Mucosa of rectum (tissue), 2 donors: ENCODE results near the gene ZNF432.
A peak's percentile ranks its signal among the peaks of the same experiment; 100 is the strongest.
"Not testable (repeated sequence)": the region's sequence is repeated elsewhere in the genome, so short reads cannot be mapped to it uniquely, and the experiment has no call there.

ENCODE experiments used
- H3K27ac ChIP-seq, 2 donors: one replicate each; pipeline ENCODE4 v1.7.0; 2013; ENCODE audit warnings: inconsistent platforms in 2 of 2, low read depth in 2 of 2, low read length in 2 of 2
- H3K27me3 ChIP-seq, 2 donors: one replicate each; pipeline ENCODE4 v1.7.0; 2013; ENCODE audit warnings: low read length in 2 of 2; ENCODE audit not compliant: control insufficient read depth in 2 of 2, insufficient read depth in 2 of 2
- H3K36me3 ChIP-seq, 2 donors: one replicate each; pipeline ENCODE4 v1.7.0; 2013; ENCODE audit warnings: low read length in 2 of 2; ENCODE audit not compliant: control insufficient read depth in 2 of 2, insufficient read depth in 2 of 2
- H3K4me1 ChIP-seq, 2 donors: one replicate each; pipeline ENCODE4 v1.7.0; 2013; ENCODE audit warnings: low read length in 2 of 2, mild to moderate bottlenecking in 1 of 2; ENCODE audit not compliant: control insufficient read depth in 2 of 2, insufficient read depth in 2 of 2
- H3K4me3 ChIP-seq, 2 donors: one replicate each; pipeline ENCODE4 v1.7.0; 2013; ENCODE audit warnings: low read length in 2 of 2
- H3K9ac ChIP-seq, 2 donors: one replicate each; pipeline ENCODE4 v1.7.0; 2013; ENCODE audit warnings: low read length in 2 of 2, low read depth in 1 of 2, mild to moderate bottlenecking in 1 of 2
- H3K9me3 ChIP-seq, 2 donors: one replicate each; pipeline ENCODE4 v1.7.0; 2013; ENCODE audit warnings: low read length in 2 of 2; ENCODE audit not compliant: control insufficient read depth in 2 of 2
- donor health status: healthy.
- donor health status: Normal muscosa, but diverticular disease.

The ZNF432 gene

GRCh38 chr19:52048555-52049501 lies at the start of gene ZNF432:
TSS of gene ZNF432 (minus strand) at chr19:52048838. CDS start at chr19:52046868, 1,970 bp downstream.
- Histone ChIP-seq H3K4me1 (no peaks in the 10 kb centered on the region), H3K9ac (peak within 1 kb of the TSS; percentile 65 to 95), H3K27me3 (no peaks in the 10 kb centered on the region), H3K9me3 (peaks cover 5% of the 10 kb centered on the region in 2 donors), H3K27ac (peak within 1 kb of the TSS; percentile 89 to 94), H3K4me3 (peak within 1 kb of the TSS; percentile 87 to 97), H3K36me3 (peaks cover 9 to 21% of the 10 kb centered on the region in 2 donors)

- H3K9me3 ChIP-seq, H3K27ac ChIP-seq, H3K4me1 ChIP-seq, H3K9ac ChIP-seq, H3K27me3 ChIP-seq: not testable (repeated sequence)
- Histone ChIP-seq H3K4me3 (peak overlapping the region in 1 of 2 donors; percentile 88), H3K36me3 (peaks cover 5 to 14% of the 10 kb centered on the region in 2 donors)
Observed at GRCh38 chr19:52096416-52096815, 47.8 kb upstream of the ZNF432 start.

GRCh38 chr19:52095172-52096014 lies 46.8 kb upstream of the ZNF432 start, which contains the start of gene ZNF841:
TSS of gene ZNF841 (minus strand) at chr19:52095765. CDS start at chr19:52084801, 10,964 bp downstream.
- H3K9ac ChIP-seq = peak within 1 kb of the TSS; percentile 78 to 88
- H3K27me3 ChIP-seq = no peaks in the 10 kb centered on the region
- H3K4me3 ChIP-seq = peak within 1 kb of the TSS; percentile 88 to 100
- H3K4me1 ChIP-seq = peaks cover 0 to 6% of the 10 kb centered on the region in 2 donors
- H3K36me3 ChIP-seq = peaks cover 5 to 19% of the 10 kb centered on the region in 2 donors
- H3K9me3 ChIP-seq = peaks cover 8 to 10% of the 10 kb centered on the region in 2 donors
- peak within 1 kb of the TSS; percentile 56 to 76 for H3K27ac ChIP-seq

- Histone ChIP-seq H3K27me3 (no peaks in the 10 kb centered on the region), H3K4me1 (peaks cover 0 to 6% of the 10 kb centered on the region in 2 donors), H3K4me3 (peak overlapping the region; percentile 88 to 100), H3K36me3 (peaks cover 12 to 25% of the 10 kb centered on the region in 2 donors), H3K9ac (peak overlapping the region; percentile 78 to 88), H3K9me3 (peaks cover 10 to 15% of the 10 kb centered on the region in 2 donors), H3K27ac (peak overlapping the region in 1 of 2 donors; percentile 76)
Observed at GRCh38 chr19:52094526-52095130, 46.0 kb upstream of the ZNF432 start.

- Histone ChIP-seq H3K27ac (no peak overlapping the region), H3K9me3 (peaks cover 14 to 35% of the 10 kb centered on the region in 2 donors)
Observed at GRCh38 chr19:52086481-52086880, 37.8 kb upstream of the ZNF432 start.

GRCh38 chr19:52070496-52070895 lies 21.9 kb upstream of the ZNF432 start:
- peaks cover 66 to 80% of the 10 kb centered on the region in 2 donors for H3K36me3 ChIP-seq
- no peak overlapping the region for H3K27ac ChIP-seq
- no peak overlapping the region for H3K9ac ChIP-seq
- H3K4me1 ChIP-seq = no peaks in the 10 kb centered on the region
- H3K4me3 ChIP-seq = peak overlapping the region; percentile 23 to 30
- peaks cover 64 to 68% of the 10 kb centered on the region in 2 donors for H3K9me3 ChIP-seq
- H3K27me3 ChIP-seq = no peaks in the 10 kb centered on the region

More at GRCh38 chr19:52086481-52086880, 37.8 kb upstream of the ZNF432 start:
- Histone ChIP-seq H3K27me3 (no peaks in the 10 kb centered on the region), H3K4me3 (no peak overlapping the region), H3K9ac (no peak overlapping the region), H3K4me1 (no peaks in the 10 kb centered on the region), H3K36me3 (peaks cover 76 to 81% of the 10 kb centered on the region in 2 donors)

GRCh38 chr19:52069653-52070052 lies 21.0 kb upstream of the ZNF432 start:
- H3K4me1 ChIP-seq = no peaks in the 10 kb centered on the region
- peaks cover 65 to 69% of the 10 kb centered on the region in 2 donors for H3K9me3 ChIP-seq
- peak overlapping the region; percentile 5 to 10 for H3K4me3 ChIP-seq
- H3K27me3 ChIP-seq = no peaks in the 10 kb centered on the region
- no peak overlapping the region for H3K27ac ChIP-seq
- H3K36me3 ChIP-seq = peaks cover 64 to 78% of the 10 kb centered on the region in 2 donors
- no peak overlapping the region for H3K9ac ChIP-seq

- peaks cover 64 to 73% of the 10 kb centered on the region in 2 donors for H3K9me3 ChIP-seq
- H3K4me3 ChIP-seq = peak overlapping the region in 1 of 2 donors; percentile 18
- no peak overlapping the region for H3K27ac ChIP-seq
- no peaks in the 10 kb centered on the region for H3K4me1 ChIP-seq
- H3K36me3 ChIP-seq = peaks cover 52 to 55% of the 10 kb centered on the region in 2 donors
- H3K27me3 ChIP-seq = no peaks in the 10 kb centered on the region
- H3K9ac ChIP-seq = no peak overlapping the region
Observed at GRCh38 chr19:52066258-52066863, 17.7 kb upstream of the ZNF432 start.

- no peak overlapping the region for H3K9ac ChIP-seq
- H3K9me3 ChIP-seq = peaks cover 61 to 66% of the 10 kb centered on the region in 2 donors
- no peaks in the 10 kb centered on the region for H3K4me1 ChIP-seq
- no peak overlapping the region for H3K27ac ChIP-seq
- peak overlapping the region in 1 of 2 donors; percentile 11 for H3K4me3 ChIP-seq
- H3K27me3 ChIP-seq = no peaks in the 10 kb centered on the region
- peaks cover 44 to 50% of the 10 kb centered on the region in 2 donors for H3K36me3 ChIP-seq
Observed at GRCh38 chr19:52065399-52065798, 16.8 kb upstream of the ZNF432 start.
